GM12892 (cell line): ENCODE data around the gene SGPP2.

Experiments
- POLR2A ChIP-seq: IDR thresholded peaks from 2 replicates; pipeline ENCODE4 v1.6.1; 2011; ENCODE audit warnings: low read depth, low read length, control low read depth
- TAF1 ChIP-seq: IDR thresholded peaks from 2 replicates; pipeline ENCODE4 v1.6.1; 2011; ENCODE audit warnings: low read depth, mild to moderate bottlenecking, control low read depth, low read length, borderline replicate concordance

- TF ChIP-seq POLR2A, result no peak
- no peak for TF ChIP-seq TAF1
Measured at GRCh38 chr2:222436040-222436413, 11.7 kb downstream of the SGPP2 start.
